ENCODE measurements around the gene ETV5. TPM values are rescaled to one million over a fixed set of nuclear protein-coding genes. Genes with fewer than 3 reads are reported as not detected.

Gene ETV5
- total RNA-seq, 2 experiments from 2014 or later: 0.48 to 0.50 TPM

- H3K27me3 Mint-ChIP-seq: peaks cover 75% of the 10 kb centered on the region
- H3K9me3 Mint-ChIP-seq: no peaks in the 10 kb centered on the region
- no peaks in the 10 kb centered on the region for H3K4me1 Mint-ChIP-seq
- H3K27ac Mint-ChIP-seq: no peak overlapping the region
- POLR2A ChIA-PET: no interaction called here
- no peak overlapping the region for H3K4me3 Mint-ChIP-seq
- no peak for DNase-seq
- CTCF ChIA-PET: no interaction called here
- no peaks in the 10 kb centered on the region for H3K36me3 Mint-ChIP-seq (ENCODE audit: low read depth)
Measured at GRCh38 chr3:186117521-186118134, 8.7 kb upstream of the ETV5 start.

DNA sequence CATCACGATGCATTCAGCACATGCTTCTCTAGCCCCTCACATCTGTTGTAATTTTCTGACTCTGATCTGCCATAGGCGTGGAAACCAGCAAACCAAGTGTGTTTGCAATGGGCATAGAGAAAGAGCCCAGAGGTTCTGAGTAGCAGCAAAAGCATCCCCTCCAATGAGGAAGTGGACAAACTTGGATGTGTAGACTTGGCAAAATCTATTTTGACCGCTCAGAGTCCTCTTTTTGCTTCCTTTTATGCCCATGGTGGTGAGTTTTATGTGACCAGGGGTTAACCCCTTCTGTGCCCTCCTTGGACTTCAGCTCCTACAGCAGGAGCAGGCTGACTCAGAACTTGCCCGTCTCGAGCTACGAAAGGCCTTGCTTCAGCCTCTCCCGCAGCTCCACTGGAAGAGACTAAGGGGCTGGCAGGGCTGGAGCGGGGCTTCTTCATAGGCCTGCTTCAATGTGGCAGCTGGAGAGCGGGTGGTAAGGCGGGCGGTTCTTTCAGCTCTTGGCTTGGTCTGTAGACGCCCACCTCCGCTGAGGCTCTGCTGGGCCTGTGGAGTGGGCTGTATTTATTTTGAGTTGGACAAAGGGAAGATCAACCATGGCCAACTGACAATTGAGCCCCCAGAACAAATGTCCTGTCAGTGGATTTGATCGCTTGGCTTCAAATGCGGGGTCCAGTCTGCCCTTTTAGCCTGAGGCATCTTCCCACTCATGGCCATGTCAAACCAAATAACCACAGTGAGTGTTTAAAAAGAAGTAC lies 6.5 kb upstream of the ETV5 start:
- Mint-ChIP-seq H3K4me3 (no peak overlapping the region), H3K4me1 (peaks cover 9% of the 10 kb centered on the region), H3K9me3 (no peaks in the 10 kb centered on the region), H3K27ac (no peak overlapping the region), H3K27me3 (peaks cover 84% of the 10 kb centered on the region), H3K36me3 (ENCODE audit: low read depth) (no peaks in the 10 kb centered on the region)
- ChIA-PET CTCF (no interaction called here), POLR2A (no interaction called here)
- no peak for DNase-seq

GRCh38 chr3:186110975-186111974 lies 2.4 kb upstream of the ETV5 start:
- Mint-ChIP-seq H3K27ac (no peak overlapping the region), H3K9me3 (no peaks in the 10 kb centered on the region), H3K4me3 (peak overlapping the region; percentile 34), H3K36me3 (ENCODE audit: low read depth) (peaks cover 2% of the 10 kb centered on the region), H3K27me3 (peaks cover 86% of the 10 kb centered on the region), H3K4me1 (peaks cover 36% of the 10 kb centered on the region)
- CTCF ChIA-PET: interaction anchor here (0.6 kb wide), 1 partner anchor 280 kb away, joined by 3 read pairs; no protein-coding TSS in a partner anchor
- DNase-seq: no peak
- POLR2A ChIA-PET: interaction anchor here (0.5 kb wide), 1 partner anchor 148 kb away, joined by 4 read pairs; no protein-coding TSS in a partner anchor

DNA sequence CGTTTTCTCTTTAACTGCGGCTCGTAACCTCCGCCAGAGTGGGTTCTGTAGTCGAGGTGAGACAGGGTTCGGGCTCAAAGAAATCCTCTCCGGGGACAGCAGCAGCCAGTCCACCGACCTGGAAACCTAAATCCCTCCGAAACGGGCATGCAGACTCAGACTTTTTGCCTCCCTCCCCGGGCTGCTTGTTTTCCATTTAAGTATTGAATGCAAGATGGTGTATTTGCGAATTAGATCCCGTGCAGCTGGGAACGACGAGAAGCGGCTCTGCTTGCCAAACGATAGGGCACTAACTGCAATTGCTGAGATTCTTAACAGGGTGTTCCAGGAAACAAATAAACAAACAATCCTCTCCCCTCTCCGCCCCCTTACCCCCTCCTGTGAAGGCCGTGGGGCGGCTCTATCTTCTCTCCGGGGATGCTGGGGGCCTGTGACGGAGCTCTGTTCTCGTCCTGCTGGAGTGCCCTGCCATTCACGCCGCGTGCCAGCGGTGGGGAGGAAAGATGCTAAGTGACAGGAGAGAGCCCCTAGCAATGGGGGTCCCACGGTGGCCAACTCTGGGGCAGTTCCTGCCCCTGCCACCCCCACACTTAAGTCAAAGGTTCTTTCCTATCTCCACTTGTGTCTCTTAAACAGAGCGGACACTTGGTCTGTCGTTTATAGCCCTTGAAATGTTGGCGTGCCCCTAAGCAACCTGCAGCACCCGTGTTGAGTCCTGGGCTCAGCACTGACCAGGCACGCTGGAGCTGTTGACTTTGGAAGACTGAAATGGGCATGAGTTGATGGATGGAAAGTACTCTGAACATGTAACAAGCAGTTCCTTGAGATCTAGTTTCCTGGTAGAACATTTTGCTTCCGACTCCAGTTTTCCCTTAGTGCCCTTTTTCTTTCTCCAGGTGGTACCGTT lies 1.3 kb upstream of the ETV5 start:
- peaks cover 87% of the 10 kb centered on the region for H3K27me3 Mint-ChIP-seq
- peaks cover 36% of the 10 kb centered on the region for H3K4me1 Mint-ChIP-seq
- ChIA-PET POLR2A (interaction anchor here (0.6 kb wide), 1 partner anchor 167 kb away, joined by 3 read pairs; no protein-coding TSS in a partner anchor), CTCF (interaction anchor here (0.6 to 1.0 kb wide), 2 partner anchors 167 to 279 kb away, joined by 3 read pairs; no protein-coding TSS in a partner anchor)
- peaks cover 2% of the 10 kb centered on the region for H3K36me3 Mint-ChIP-seq (ENCODE audit: low read depth)
- H3K27ac Mint-ChIP-seq: no peak overlapping the region
- no peaks in the 10 kb centered on the region for H3K9me3 Mint-ChIP-seq
- H3K4me3 Mint-ChIP-seq: peak overlapping the region; percentile 74
- DNase-seq: no peak

GRCh38 chr3:186108106-186108940 lies 566 bp downstream of the ETV5 start:
- Mint-ChIP-seq H3K36me3 (ENCODE audit: low read depth) (peaks cover 2% of the 10 kb centered on the region), H3K27me3 (peaks cover 84% of the 10 kb centered on the region), H3K27ac (no peak overlapping the region), H3K4me1 (peaks cover 36% of the 10 kb centered on the region), H3K4me3 (peak overlapping the region; percentile 74), H3K9me3 (no peaks in the 10 kb centered on the region)
- ChIA-PET POLR2A (no interaction called here), CTCF (interaction anchor here (1.1 kb wide), 1 partner anchor 453 kb away, joined by 4 read pairs; no protein-coding TSS in a partner anchor)
- peak; percentile 21 for DNase-seq

- CTCF ChIA-PET: no interaction called here
- H3K4me1 Mint-ChIP-seq: peaks cover 36% of the 10 kb centered on the region
- peak overlapping the region; percentile 74 for H3K4me3 Mint-ChIP-seq
Measured at GRCh38 chr3:186107215-186108105, 1.4 kb downstream of the ETV5 start.

DNA sequence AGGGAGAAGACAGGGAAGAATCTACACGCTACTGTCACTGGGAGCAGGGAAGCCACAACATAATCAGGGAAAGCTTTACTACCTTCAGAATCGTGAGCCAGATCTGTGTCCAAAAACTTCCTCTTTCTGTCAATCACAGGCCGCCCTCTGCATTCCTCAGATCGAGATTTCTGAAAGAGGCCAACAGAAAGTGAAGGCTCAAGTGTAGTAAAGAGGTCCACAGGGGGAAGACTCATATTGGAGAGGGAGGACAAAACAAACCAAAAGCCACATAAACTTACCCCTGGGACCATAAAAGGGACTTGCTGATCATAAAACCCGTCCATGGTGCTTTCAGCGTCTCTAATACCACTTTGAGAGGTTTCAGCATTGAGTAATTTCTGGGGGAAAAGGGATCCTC lies 3.3 kb downstream of the ETV5 start:
- H3K36me3 Mint-ChIP-seq (ENCODE audit: low read depth): peaks cover 2% of the 10 kb centered on the region
- DNase-seq: no peak
- ChIA-PET CTCF (interaction anchor here (0.7 to 1.1 kb wide), 2 partner anchors 13 to 41 kb away, joined by 3 to 4 read pairs; no protein-coding TSS in a partner anchor), POLR2A (no interaction called here)
- peaks cover 29% of the 10 kb centered on the region for H3K4me1 Mint-ChIP-seq
- no peak overlapping the region for H3K27ac Mint-ChIP-seq
- H3K4me3 Mint-ChIP-seq: no peak overlapping the region
- no peaks in the 10 kb centered on the region for H3K9me3 Mint-ChIP-seq
- peaks cover 73% of the 10 kb centered on the region for H3K27me3 Mint-ChIP-seq

More at GRCh38 chr3:186107215-186108105, 1.4 kb downstream of the ETV5 start:
- Mint-ChIP-seq H3K9me3 (no peaks in the 10 kb centered on the region), H3K36me3 (ENCODE audit: low read depth) (peaks cover 2% of the 10 kb centered on the region), H3K27me3 (peaks cover 84% of the 10 kb centered on the region), H3K27ac (no peak overlapping the region)
- POLR2A ChIA-PET: no interaction called here
- DNase-seq: peak; percentile 56

DNA sequence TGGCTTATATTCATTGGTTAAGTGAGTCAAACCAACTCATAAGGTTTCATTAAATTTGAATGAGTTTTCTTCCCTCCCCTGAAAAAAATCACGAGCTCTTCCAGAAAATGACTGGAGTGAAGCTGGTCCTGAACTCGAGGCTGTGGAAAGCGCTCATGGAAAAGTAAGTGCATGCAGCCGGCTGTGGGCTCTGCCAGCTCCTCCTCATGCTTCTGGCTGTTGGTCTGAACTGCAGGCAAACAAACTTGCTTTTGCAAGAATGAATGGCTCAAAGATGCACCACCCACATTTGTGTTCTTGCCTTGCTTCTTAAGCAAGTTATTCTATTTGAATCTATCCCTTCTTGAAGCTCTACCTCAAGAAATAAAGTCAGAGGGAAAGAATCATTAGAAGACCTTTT lies 6.2 kb downstream of the ETV5 start:
- ChIA-PET POLR2A (interaction anchor here (0.6 kb wide), 1 partner anchor 382 kb away, joined by 6 read pairs; no protein-coding TSS in a partner anchor), CTCF (interaction anchor here (0.6 kb wide), 2 partner anchors 77 to 579 kb away, joined by 3 read pairs; no protein-coding TSS in a partner anchor)
- H3K27me3 Mint-ChIP-seq: peaks cover 78% of the 10 kb centered on the region
- no peaks in the 10 kb centered on the region for H3K36me3 Mint-ChIP-seq (ENCODE audit: low read depth)
- no peak for DNase-seq
- H3K4me1 Mint-ChIP-seq: peaks cover 7% of the 10 kb centered on the region
- no peaks in the 10 kb centered on the region for H3K9me3 Mint-ChIP-seq
- no peak overlapping the region for H3K27ac Mint-ChIP-seq
- no peak overlapping the region for H3K4me3 Mint-ChIP-seq

DNA sequence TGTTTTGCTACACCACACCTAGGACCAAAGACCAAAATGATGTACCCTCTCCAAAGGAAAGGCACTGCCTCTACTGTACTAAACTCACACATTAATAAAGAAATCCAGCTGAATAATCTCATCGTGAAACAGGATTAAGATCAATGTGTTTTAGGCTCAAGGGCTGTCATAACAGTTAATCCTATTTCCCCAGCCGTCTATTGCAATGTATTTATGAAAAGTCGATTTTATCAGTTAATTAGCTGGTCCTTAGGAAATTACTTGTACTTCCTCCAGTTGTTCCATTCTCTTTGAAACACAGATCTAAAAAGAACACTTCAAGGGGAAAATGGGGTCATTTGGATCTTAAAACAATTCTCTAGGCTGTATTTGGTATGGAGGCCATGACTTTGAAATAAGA lies 8.5 kb downstream of the ETV5 start:
- H3K4me1 Mint-ChIP-seq: peaks cover 3% of the 10 kb centered on the region
- H3K36me3 Mint-ChIP-seq (ENCODE audit: low read depth): no peaks in the 10 kb centered on the region
- H3K27me3 Mint-ChIP-seq: peaks cover 74% of the 10 kb centered on the region
- no peak overlapping the region for H3K27ac Mint-ChIP-seq
- no peak for DNase-seq
- ChIA-PET CTCF (no interaction called here), POLR2A (no interaction called here)
- H3K4me3 Mint-ChIP-seq: no peak overlapping the region
- no peaks in the 10 kb centered on the region for H3K9me3 Mint-ChIP-seq

DNA sequence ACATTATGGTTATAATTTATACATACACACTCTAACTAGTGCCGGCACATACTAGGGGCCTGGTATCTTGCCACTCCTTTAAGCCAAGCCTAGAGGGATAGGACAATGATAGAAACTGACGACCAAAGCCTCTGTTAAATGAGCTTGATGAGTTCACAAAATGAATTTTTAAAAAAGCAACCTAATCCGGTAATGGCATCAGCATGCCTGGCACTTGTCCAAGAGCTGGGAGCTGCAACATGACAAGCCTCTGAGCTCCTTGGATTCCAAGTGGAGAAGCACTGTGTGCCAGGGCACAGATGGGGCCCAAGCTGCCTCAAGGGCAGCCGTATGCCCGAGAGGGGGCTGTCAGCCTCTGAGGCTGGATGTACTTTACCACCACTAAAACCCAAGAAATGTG lies 9.7 kb downstream of the ETV5 start:
- no peaks in the 10 kb centered on the region for H3K9me3 Mint-ChIP-seq
- no peak for DNase-seq
- ChIA-PET CTCF (no interaction called here), POLR2A (no interaction called here)
- peaks cover 3% of the 10 kb centered on the region for H3K4me1 Mint-ChIP-seq
- H3K36me3 Mint-ChIP-seq (ENCODE audit: low read depth): no peaks in the 10 kb centered on the region
- H3K27me3 Mint-ChIP-seq: peaks cover 79% of the 10 kb centered on the region
- no peak overlapping the region for H3K4me3 Mint-ChIP-seq
- no peak overlapping the region for H3K27ac Mint-ChIP-seq
